ENCODE results near the gene SPDYE6. TPM values are rescaled to one million over a fixed set of nuclear protein-coding genes. Genes with fewer than 3 reads are reported as not detected.
"Not testable (repeated sequence)": the region's sequence is repeated elsewhere in the genome, so short reads cannot be mapped to it uniquely, and the experiment has no call there.

SPDYE6 gene, protein sequence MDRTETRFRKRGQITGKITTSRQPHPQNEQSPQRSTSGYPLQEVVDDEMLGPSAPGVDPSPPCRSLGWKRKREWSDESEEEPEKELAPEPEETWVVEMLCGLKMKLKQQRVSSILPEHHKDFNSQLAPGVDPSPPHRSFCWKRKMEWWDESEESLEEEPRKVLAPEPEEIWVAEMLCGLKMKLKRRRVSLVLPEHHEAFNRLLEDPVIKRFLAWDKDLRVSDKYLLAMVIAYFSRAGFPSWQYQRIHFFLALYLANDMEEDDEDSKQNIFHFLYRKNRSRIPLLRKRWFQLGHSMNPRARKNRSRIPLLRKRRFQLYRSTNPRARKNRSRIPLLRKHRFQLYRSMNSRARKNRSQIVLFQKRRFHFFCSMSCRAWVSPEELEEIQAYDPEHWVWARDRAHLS
- total RNA-seq: not detected in 2 replicates

GRCh38 chr7:102356344-102356743, at the start of gene SPDYE6:
TSS of gene SPDYE6 (minus strand) at chr7:102356444. CDS start at chr7:102356023, 421 bp downstream.
- not testable (repeated sequence) for DNase-seq (ENCODE audit: low read depth in 2 of 2)

GRCh38 chr7:102404862-102405188, 48.6 kb upstream of the SPDYE6 start:
- not testable (repeated sequence) for DNase-seq (ENCODE audit: low read depth in 2 of 2)

GRCh38 chr7:102404005-102404861, 48.0 kb upstream of the SPDYE6 start:
- peak; percentile 64 to 72 for DNase-seq (ENCODE audit: low read depth in 2 of 2)

DNA sequence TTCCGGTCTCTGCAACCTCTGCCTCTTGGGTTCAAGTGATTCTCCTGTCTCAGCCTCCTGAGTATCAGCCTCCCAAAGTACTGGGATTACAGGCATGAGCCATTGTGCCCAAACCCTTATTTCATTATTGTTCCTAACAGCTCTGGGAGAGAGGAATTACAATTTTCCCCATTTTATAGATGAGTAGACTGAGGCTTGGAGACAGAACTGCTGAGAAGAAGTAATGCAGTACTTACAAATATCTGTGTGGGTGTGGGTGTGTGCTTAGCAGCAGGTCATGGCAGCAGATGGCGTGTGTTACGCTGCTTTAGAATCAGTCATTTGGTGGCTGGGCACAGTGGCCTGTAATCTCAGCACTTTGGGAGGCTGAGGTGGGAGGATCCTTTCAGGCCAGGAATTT, 47.3 kb upstream of the SPDYE6 start:
- DNase-seq (ENCODE audit: low read depth in 2 of 2): no peak

- DNase-seq (ENCODE audit: low read depth in 2 of 2): no peak
Measured at GRCh38 chr7:102400360-102400759, 44.1 kb upstream of the SPDYE6 start.

DNA sequence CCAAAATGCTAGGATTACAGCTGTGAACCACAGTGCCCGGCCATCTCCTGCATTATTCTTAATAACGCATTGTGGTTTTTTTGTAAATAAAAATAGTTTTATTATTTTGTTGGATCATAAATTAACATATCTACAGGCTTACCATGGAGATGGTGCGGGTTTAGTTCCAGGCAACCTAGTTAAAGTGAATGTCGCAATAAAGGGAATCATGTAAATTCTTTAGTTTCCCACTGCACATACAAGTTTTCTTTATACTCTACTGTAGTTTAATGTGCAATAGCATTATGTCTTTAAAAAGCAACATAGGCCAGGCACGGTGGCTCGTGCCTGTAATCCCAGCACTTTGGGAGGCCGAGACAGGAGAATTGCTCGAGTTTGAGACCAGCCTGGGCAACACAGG, 42.3 kb upstream of the SPDYE6 start:
- DNase-seq (ENCODE audit: low read depth in 2 of 2): no peak

DNA sequence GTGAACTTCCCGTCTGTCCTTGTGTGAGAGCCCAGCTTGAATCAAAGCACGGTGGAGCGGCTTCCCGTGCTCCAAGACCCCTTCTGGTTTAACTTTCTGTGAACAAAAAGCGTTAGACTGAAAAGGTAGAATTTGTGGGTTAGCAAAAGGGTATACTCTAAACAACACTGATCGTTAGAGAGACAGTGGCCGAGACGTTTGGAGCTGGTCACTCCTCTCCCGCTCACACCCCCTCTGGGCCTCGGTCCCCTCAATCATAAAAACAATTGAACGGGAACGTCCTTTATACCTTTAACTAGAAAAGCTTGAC, 40.4 kb upstream of the SPDYE6 start:
- no peak for DNase-seq (ENCODE audit: low read depth in 2 of 2)

DNA sequence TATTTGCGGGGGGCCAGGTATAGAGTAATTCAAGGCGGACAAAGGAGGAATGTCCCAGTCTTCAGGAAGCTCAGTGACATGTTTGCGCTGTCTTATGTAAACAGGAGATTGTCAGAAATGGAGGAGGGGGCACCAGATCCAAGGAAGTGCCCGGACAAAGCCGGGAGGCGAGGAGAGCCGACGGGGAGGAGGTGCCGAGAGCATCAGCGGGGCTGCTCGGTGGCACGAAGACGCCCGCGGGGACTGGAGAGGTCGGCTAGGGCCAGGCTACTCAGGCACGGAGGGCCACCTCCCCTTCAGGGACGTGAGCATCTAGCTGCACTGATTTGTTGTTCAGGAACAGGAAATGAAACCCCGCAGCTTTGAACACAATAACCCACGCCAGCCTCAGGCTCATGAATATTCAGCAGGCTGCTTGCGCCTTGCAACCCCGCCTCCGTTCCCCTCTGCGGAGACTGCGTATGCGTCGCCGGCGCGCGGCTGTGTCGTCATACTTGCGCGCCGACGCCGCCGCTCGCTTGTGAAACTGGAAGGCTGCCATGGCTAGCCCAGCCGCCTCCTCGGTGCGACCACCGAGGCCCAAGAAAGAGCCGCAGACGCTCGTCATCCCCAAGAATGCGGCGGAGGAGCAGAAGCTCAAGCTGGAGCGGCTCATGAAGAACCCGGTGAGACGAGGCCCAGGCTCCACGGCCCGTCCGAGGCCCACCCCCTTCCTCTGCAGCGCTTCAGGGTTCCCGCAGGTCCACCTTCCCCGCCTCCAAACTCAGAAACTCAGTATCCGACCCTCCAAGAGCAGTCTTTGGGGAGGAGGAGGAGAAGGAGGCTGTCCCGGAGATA, 39.8 kb upstream of the SPDYE6 start, which contains the start of gene PRKRIP1:
Gene PRKRIP1 (plus strand): TSS at position 491 of the 837 bp plus-strand sequence. CDS start 49 bp downstream, at position 540.
- DNase-seq (ENCODE audit: low read depth in 2 of 2): peak; percentile 88 to 92

GRCh38 chr7:102395592-102395872, 39.3 kb upstream of the SPDYE6 start:
- DNase-seq (ENCODE audit: low read depth in 2 of 2): peak in 1 of 2 donors; percentile 19

- DNase-seq (ENCODE audit: low read depth in 2 of 2): no peak
Measured at GRCh38 chr7:102393467-102393866, 37.2 kb upstream of the SPDYE6 start.

GRCh38 chr7:102392330-102392729, 36.1 kb upstream of the SPDYE6 start:
- DNase-seq (ENCODE audit: low read depth in 2 of 2): no peak

- peak; percentile 80 to 85 for DNase-seq (ENCODE audit: low read depth in 2 of 2)
Measured at GRCh38 chr7:102390697-102391484, 34.6 kb upstream of the SPDYE6 start.

- DNase-seq (ENCODE audit: low read depth in 2 of 2): no peak
Measured at GRCh38 chr7:102389810-102390209, 33.6 kb upstream of the SPDYE6 start.

GRCh38 chr7:102387064-102387463, 30.8 kb upstream of the SPDYE6 start:
- no peak for DNase-seq (ENCODE audit: low read depth in 2 of 2)

DNA sequence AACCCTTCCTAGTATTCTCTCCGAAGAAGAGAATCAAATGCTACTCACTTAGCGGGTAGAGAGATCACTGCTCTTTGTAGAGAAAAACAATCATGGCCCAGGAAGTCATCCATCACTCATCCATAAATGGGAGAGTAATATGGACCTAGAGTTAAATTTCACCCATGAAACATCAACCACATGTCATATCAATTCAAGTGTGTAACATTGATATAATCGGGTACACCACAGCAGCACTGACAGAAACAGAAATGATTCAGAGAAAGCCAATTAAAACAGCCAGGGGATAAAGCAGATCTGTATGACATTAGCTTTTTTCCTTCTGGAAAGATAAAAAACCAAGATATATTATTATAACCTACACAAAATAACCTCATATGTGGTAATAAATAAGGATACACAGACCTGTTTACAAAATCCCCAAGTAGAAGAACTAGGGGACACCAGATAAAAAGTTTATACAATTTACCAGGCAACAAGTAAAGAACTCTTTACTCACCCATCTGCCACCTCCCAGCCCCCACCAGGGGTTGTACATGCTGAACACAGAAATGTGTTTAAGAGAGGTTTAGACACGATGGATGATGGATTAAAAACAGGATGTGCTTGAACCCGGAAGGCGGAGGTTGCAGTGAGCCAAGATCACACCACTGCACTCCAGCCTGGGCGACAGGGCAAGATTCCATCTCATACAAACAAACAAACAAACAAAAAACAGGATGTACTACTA, 25.6 kb upstream of the SPDYE6 start:
- DNase-seq (ENCODE audit: low read depth in 2 of 2): peak in 1 of 2 donors; percentile 46

DNA sequence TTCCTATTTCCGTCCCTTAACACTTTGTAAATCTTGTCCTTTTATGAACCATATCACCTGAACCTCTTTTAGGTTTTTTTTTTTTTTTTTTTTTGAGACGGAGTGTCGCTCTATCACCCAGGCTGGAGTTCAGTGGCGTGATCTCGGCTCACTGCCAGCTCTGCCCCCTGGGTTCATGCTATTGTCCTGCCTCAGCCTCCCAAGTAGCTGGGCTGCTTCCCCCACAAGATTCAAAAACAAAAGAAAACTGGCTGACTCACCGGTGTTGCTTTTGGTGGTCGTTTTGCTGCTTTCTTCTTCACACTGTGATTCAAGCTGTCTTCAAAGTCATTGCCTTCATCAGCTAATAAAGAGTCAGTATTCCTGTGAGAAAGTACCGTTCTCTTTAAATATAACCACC, 24.6 kb upstream of the SPDYE6 start:
- peak in 1 of 2 donors; percentile 34 for DNase-seq (ENCODE audit: low read depth in 2 of 2)

GRCh38 chr7:102376964-102377466, 20.8 kb upstream of the SPDYE6 start:
- peak in 1 of 2 donors; percentile 26 for DNase-seq (ENCODE audit: low read depth in 2 of 2)

DNA sequence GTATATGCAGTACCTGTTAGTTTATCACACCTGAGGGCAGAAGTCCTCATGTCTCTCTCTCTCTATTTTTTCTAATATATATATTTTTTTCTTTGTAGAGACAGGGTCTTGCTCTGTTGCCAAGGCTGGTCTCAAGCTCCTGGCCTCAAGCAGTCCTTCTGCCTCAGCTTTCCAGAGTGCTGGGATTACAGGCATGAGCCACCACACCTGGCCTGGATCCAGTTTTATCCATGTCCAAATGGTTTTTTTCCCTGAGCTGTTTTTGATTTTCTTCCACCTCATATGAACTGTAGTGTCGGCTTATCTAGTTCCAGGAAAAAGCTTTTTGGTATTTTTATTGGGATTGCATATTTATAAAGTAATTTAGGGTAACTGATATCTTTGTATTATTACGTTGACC, 16.6 kb upstream of the SPDYE6 start:
- not testable (repeated sequence) for DNase-seq (ENCODE audit: low read depth in 2 of 2)

DNA sequence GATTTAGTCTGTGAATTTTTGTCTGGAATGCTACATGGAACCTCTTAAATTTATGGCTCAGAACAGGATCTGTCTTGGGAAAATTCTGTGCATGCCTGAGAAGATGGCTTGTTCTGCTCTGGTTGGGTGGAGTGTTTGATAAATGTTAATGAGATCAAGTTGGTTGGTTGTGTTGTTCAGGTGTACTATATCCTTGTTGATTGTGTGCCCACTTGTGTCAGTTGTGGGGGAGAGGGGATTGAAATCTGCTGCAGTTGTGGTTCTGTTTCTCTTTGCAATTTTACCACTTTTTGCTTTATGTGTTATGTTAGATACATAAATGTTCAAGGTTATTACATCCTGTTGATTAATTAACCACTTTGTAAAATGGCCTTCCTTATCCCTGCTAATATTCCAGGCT, 13.8 kb upstream of the SPDYE6 start:
- DNase-seq (ENCODE audit: low read depth in 2 of 2): not testable (repeated sequence)

DNA sequence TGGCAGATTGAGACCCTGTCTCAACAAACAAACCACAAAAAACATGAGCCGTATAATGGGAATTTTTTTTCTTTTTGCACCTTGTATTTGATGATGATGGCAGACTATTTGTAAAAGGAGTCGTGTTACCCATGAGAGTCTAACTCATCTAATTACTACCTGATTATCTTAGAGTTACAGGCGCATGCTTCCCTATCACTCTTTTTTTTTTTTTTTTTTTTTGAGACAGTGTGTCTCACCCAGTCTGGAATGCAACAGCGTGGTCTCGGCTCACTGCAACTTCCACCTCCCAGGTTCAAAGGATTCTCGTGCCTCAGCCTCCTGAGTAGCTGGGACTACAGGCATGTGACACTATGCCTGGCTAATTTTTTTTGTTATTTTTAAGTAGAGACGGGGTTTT, 9.1 kb upstream of the SPDYE6 start:
- not testable (repeated sequence) for DNase-seq (ENCODE audit: low read depth in 2 of 2)

Measured in lung microvascular endothelial cell (primary cell).